ENCODE measurements around the gene KIFC1.
"Not testable (repeated sequence)": the region's sequence is repeated elsewhere in the genome, so short reads cannot be mapped to it uniquely, and the experiment has no call there.

- not testable (repeated sequence) for TF ChIP-seq CTCF (IDR thresholded peaks at IDR 0.05; ENCODE audit: low read depth, low read length); POLR2A (IDR thresholded peaks at IDR 0.05; ENCODE audit: extremely low read depth, insufficient read length); MAX (IDR thresholded peaks at IDR 0.05; ENCODE audit: low read depth, low read length)
Observed at GRCh38 chr6:33346972-33347371, 44.7 kb upstream of the KIFC1 start.
